ENCODE results near the gene SRD5A3.
A peak's percentile ranks its signal among the peaks of the same experiment; 100 is the strongest.

SRD5A3 gene

DNA sequence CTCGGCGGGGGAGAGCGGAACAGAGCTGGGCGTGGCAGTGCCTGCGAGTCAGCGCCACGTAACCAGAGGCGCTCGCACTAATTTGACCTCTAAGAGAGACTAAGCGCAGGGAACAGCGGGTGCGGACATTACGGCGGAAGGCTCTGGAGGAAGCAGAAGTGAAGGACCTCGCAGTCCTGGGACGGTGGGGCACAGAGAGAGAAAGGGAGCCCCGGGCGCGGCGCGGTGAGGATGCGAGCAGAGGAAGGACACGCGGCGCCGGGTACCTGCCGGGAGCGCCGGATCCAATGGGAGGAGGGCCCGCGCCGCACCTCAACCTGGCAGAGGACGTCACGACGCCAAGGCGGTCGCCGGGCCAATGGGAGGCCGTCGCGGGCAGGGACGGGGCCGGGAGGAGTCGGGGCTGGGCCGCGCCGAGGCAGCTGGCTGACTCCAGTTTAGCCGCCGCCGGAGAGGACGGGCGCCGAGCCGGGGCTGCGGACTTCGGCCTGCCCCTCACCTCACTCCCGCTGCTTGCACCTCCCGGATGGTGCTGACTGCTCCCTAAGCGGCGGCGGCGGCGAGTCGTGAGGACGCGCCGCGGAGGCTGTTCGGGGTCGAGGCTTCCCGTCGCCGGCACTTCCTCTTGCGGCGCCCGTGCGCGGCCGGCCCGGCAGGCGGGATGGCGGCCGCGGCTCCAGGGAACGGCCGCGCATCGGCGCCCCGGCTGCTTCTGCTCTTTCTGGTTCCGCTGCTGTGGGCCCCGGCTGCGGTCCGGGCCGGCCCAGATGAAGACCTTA is 49.7 kb downstream of the SRD5A3 start, which contains the start of gene TMEM165:
Gene TMEM165, plus strand, starts transcription at position 429 of the 779 bp plus-strand sequence. Its CDS starts 233 bp downstream, at position 662.
- no peak for TF ChIP-seq CTCF (IDR thresholded peaks at IDR 0.05; ENCODE audit: borderline replicate concordance, insufficient read depth, low read depth, low read length)
- peak within 1 kb of the TSS; percentile 94 for H3K4me3 ChIP-seq (ENCODE audit: low read depth, low read length)

- no peak for TF ChIP-seq CTCF (IDR thresholded peaks at IDR 0.05; ENCODE audit: borderline replicate concordance, insufficient read depth, low read depth, low read length)
- peak overlapping the region; percentile 94 for H3K4me3 ChIP-seq (ENCODE audit: low read depth, low read length)
Observed at GRCh38 chr4:55396308-55397125, 50.5 kb downstream of the SRD5A3 start.

- no peak for TF ChIP-seq CTCF (IDR thresholded peaks at IDR 0.05; ENCODE audit: borderline replicate concordance, insufficient read depth, low read depth, low read length)
- H3K4me3 ChIP-seq (ENCODE audit: low read depth, low read length): peak overlapping the region; percentile 94
Observed at GRCh38 chr4:55397126-55397436, 51.0 kb downstream of the SRD5A3 start.

- peak overlapping the region; percentile 94 for H3K4me3 ChIP-seq (ENCODE audit: low read depth, low read length)
- no peak for TF ChIP-seq CTCF (IDR thresholded peaks at IDR 0.05; ENCODE audit: borderline replicate concordance, insufficient read depth, low read depth, low read length)
Observed at GRCh38 chr4:55397520-55398321, 51.7 kb downstream of the SRD5A3 start.

DNA sequence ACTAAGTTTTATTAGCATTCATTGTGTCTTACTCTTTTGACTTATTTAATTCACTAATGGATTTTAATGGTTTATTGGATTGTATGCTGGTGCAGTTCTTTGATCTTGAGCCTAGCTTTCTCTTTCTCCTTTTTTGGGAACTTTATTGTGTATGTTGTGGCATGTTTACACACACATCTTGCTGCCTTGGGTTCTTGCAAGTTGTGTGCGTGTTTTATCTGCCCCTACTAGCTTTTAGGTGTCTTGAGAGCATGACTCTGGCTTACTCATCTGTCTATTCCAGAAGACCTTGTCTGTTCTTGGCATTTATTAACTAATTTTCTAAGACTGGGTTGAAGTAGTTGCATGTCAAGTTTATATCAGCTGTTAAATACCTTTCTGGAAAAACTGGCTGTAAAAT is 52.4 kb downstream of the SRD5A3 start:
- TF ChIP-seq CTCF (IDR thresholded peaks at IDR 0.05; ENCODE audit: borderline replicate concordance, insufficient read depth, low read depth, low read length): no peak

GRCh38 chr4:55398966-55399365 is 52.9 kb downstream of the SRD5A3 start:
- no peak overlapping the region for H3K4me3 ChIP-seq (ENCODE audit: low read depth, low read length)
- no peak for TF ChIP-seq CTCF (IDR thresholded peaks at IDR 0.05; ENCODE audit: borderline replicate concordance, insufficient read depth, low read depth, low read length)

More for the DNA sequence above, 52.4 kb downstream of the SRD5A3 start:
- peak overlapping the region; percentile 94 for H3K4me3 ChIP-seq (ENCODE audit: low read depth, low read length)

Data from GM12875 (cell line).